B cell (primary cell): Measurements from ENCODE around the gene MYDGF. TPM values are rescaled to one million over a fixed set of nuclear protein-coding genes. Genes with fewer than 3 reads are reported as not detected.

ENCODE experiments used
- ATAC-seq: fragments of 200-7000 bp; cut with Tn5 transposase; one replicate; pipeline ENCODE4 v1.10.0; 2021; ENCODE audit warnings: low read depth, mild to moderate bottlenecking, moderate number of reproducible peaks, moderate library complexity
- CTCF ChIA-PET: fragments of 350-600 bp; sonication (Branson Sonifier 250); formaldehyde crosslinking; loops from one replicate; lab custom pipeline; 2021; ENCODE audit warnings: antibody characterized with exemption, inconsistent platforms; lab: Charles Lee
- POLR2A ChIA-PET: fragments of 350-600 bp; sonication (Branson Sonifier 250); formaldehyde crosslinking; loops from one replicate; lab custom pipeline; 2021; ENCODE audit warnings: antibody characterized with exemption; lab: Charles Lee
- DNase-seq: peaks from one replicate; pipeline ENCODE4 v3.0.0; 2013
- H2AFZ ChIP-seq: 2 replicates; pipeline ENCODE4 v1.6.1; 2012; ENCODE audit warnings: mild to moderate bottlenecking, low read depth, low read length; ENCODE audit not compliant: insufficient read depth, poor library complexity, severe bottlenecking
- H3K27ac ChIP-seq, 2 donors: 1 replicate in 1 of 2; 2 replicates in 1 of 2; pipeline ENCODE4 v1.5.1; 2012 to 2013; ENCODE audit warnings: low read length in 2 of 2, mild to moderate bottlenecking in 2 of 2, moderate library complexity in 1 of 2
- H3K27me3 ChIP-seq, 4 experiments: fragments of 200-600 bp in 1 of 4; sonication (generic) in 1 of 4; replicated peaks in 1 of 4; 1 replicate in 2 of 4; 2 replicates in 2 of 4; pipeline versions ENCODE4 v1.6.1 to v1.7.0; 2013 to 2016; ENCODE audit warnings: low read length in 3 of 4, mild to moderate bottlenecking in 2 of 4, mixed read lengths in 1 of 4, moderate library complexity in 1 of 4; ENCODE audit not compliant: insufficient read depth in 4 of 4, control insufficient read depth in 3 of 4; ENCODE audit errors: control extremely low read depth in 1 of 4
- H3K36me3 ChIP-seq, 2 experiments: replicated peaks in 1 of 2; 1 replicate in 1 of 2; 2 replicates in 1 of 2; pipeline versions ENCODE4 v1.6.1 to v1.7.1; 2013; ENCODE audit warnings: low read length in 1 of 2; ENCODE audit not compliant: insufficient read depth in 2 of 2, control insufficient read depth in 1 of 2; ENCODE audit errors: control extremely low read depth in 1 of 2, extremely low read depth in 1 of 2
- H3K4me1 ChIP-seq, 2 donors: fragments of 200-600 bp in 1 of 2; sonication (generic) in 1 of 2; 1 replicate in 1 of 2; 2 replicates in 1 of 2; pipeline versions ENCODE4 v1.5.1 to v1.6.1; 2013 to 2017; ENCODE audit warnings: low read length in 2 of 2; ENCODE audit not compliant: control insufficient read depth in 2 of 2, insufficient read depth in 2 of 2
- H3K4me2 ChIP-seq: replicated peaks from 2 replicates; pipeline ENCODE3; 2012; ENCODE audit warnings: mild to moderate bottlenecking, low read depth, low read length; ENCODE audit not compliant: poor library complexity, severe bottlenecking
- H3K4me3 ChIP-seq, 5 experiments: fragments of 200-600 bp in 1 of 5; sonication (generic) in 1 of 5; 1 replicate in 3 of 5; 2 replicates in 2 of 5; pipeline versions ENCODE4 v1.5.1 to v1.7.0; 2011 to 2016; ENCODE audit warnings: low read length in 4 of 5, mild to moderate bottlenecking in 4 of 5, low read depth in 2 of 5, control low read depth in 1 of 5, moderate library complexity in 1 of 5; ENCODE audit not compliant: insufficient read depth in 1 of 5; ENCODE audit errors: control extremely low read depth in 1 of 5, extremely low read depth in 1 of 5
- H3K79me2 ChIP-seq: fragments of 200-600 bp; sonication (generic); one replicate; pipeline ENCODE4 v1.6.0; 2016; ENCODE audit warnings: low read length; ENCODE audit not compliant: control insufficient read depth, insufficient read depth
- H3K9ac ChIP-seq: fragments of 200-600 bp; sonication (generic); 2 replicates; pipeline ENCODE4 v1.6.1; 2017; ENCODE audit warnings: mild to moderate bottlenecking, low read length, moderate library complexity
- H3K9me3 ChIP-seq, 3 donors: one replicate each; pipeline versions ENCODE4 v1.6.1 to v1.7.1; 2013; ENCODE audit warnings: low read length in 2 of 3; ENCODE audit not compliant: control insufficient read depth in 2 of 3, insufficient read depth in 1 of 3; ENCODE audit errors: control extremely low read depth in 1 of 3
- H4K20me1 ChIP-seq: 2 replicates; pipeline ENCODE4 v1.6.0; 2012; ENCODE audit warnings: mild to moderate bottlenecking, low read length; ENCODE audit not compliant: insufficient read depth, control insufficient read depth, poor library complexity, severe bottlenecking
- H3K27ac Mint-ChIP-seq: one replicate; pipeline ENCODE4 v1.8.0; 2021; ENCODE audit warnings: mixed read lengths
- H3K27me3 Mint-ChIP-seq: one replicate; pipeline ENCODE4 v1.8.0; 2021; ENCODE audit warnings: mixed read lengths
- H3K4me1 Mint-ChIP-seq: one replicate; pipeline ENCODE4 v1.8.0; 2021; ENCODE audit warnings: mixed read lengths
- H3K4me3 Mint-ChIP-seq: one replicate; pipeline ENCODE4 v1.8.0; 2021; ENCODE audit warnings: mixed read lengths
- H3K9me3 Mint-ChIP-seq: one replicate; pipeline ENCODE4 v1.8.0; 2022; ENCODE audit warnings: mixed read lengths; ENCODE audit not compliant: insufficient read depth
- CTCF ChIP-seq: fragments of 200-600 bp; IDR thresholded peaks from one replicate; pipeline ENCODE4 v1.8.0; 2022; ENCODE audit warnings: antibody characterized with exemption, mild to moderate bottlenecking
- EZH2 ChIP-seq: IDR thresholded peaks from 2 replicates; pipeline ENCODE4 v1.6.1; 2012; ENCODE audit warnings: borderline replicate concordance, low read depth, mild to moderate bottlenecking, moderate library complexity, low read length; ENCODE audit not compliant: insufficient read depth, poor library complexity, severe bottlenecking
- WGBS: methylation state at CpG from one replicate; pipeline ENCODE4 v1.1.5; 2013; ENCODE audit warnings: missing lambda C conversion rate; ENCODE audit not compliant: insufficient coverage; 5-methylcytosine and 5-hydroxymethylcytosine counted together
- intact Hi-C: fragments of 100-400 bp; cut with micrococcal nuclease; formaldehyde crosslinking; loops from one replicate; pipeline ENCODE4 v1.10.0; 2022
- polyA plus RNA-seq: library from polyadenylated mRNA; depleted of rRNA; stranded (reverse); fragments of >200 nt; gene quantifications from 2 replicates; pipeline ENCODE4 v1.2.3, GENCODE V29; 2012
- total RNA-seq, 2 donors: library from RNA; stranded (reverse); fragments of 120-200 nt in 1 of 2; gene quantifications; 1 replicate in 1 of 2; 2 replicates in 1 of 2; pipeline versions ENCODE4 v1.2.3 to v1.2.4, GENCODE V29; 2013 to 2022

MYDGF gene
- total and polyA plus RNA-seq, 2 donors (not counting 1 experiment from before 2014, with no cell fraction given), result 21.2 to 42.3 TPM

DNA sequence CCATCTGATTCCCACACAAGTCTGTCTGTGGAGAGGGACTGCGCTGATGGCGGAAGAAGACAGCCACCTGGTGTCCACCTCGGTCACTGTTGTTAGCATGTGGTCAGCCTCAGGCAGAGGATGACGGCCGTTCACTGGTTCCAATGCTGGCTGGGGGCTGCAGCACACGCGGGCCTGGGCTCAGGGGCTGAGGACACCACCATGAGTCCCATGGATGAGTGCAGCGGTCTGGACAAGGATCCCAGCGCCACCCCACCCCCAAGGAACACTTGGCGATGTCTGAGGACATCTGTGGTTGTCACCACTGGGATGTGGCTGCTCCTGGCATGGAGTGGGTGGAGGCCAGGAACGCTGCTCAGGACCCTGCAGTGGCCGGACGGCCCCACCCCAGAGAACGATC, 42.6 kb upstream of the MYDGF start:
- ATAC-seq, result no peak
- H3K4me2 ChIP-seq, result no peak overlapping the region
- POLR2A ChIA-PET, result no interaction called here
- H3K9ac ChIP-seq, result no peak overlapping the region
- CTCF ChIA-PET, result no interaction called here
- no peaks in the 10 kb centered on the region for H3K27me3 ChIP-seq
- H3K4me1 ChIP-seq, result no peaks in the 10 kb centered on the region
- H3K4me3 Mint-ChIP-seq, result no peak overlapping the region
- no peak overlapping the region for H2AFZ ChIP-seq
- no peaks in the 10 kb centered on the region for H3K9me3 Mint-ChIP-seq
- DNase-seq, result no peak
- H3K79me2 ChIP-seq, result peaks cover 22% of the 10 kb centered on the region
- no peaks in the 10 kb centered on the region for H3K4me1 Mint-ChIP-seq
- H3K27me3 Mint-ChIP-seq, result no peaks in the 10 kb centered on the region
- peaks cover 0 to 4% (median 0%) of the 10 kb centered on the region in 3 donors for H3K9me3 ChIP-seq
- 97% methylated on average over 9 of the region's 14 CpGs for WGBS
- TF ChIP-seq EZH2 (no peak), CTCF (no peak)
- H3K4me3 ChIP-seq, result no peak overlapping the region
- intact Hi-C loops, result no loop called here
- H4K20me1 ChIP-seq, result peaks cover 23% of the 10 kb centered on the region
- no peak overlapping the region for H3K27ac Mint-ChIP-seq
- H3K27ac ChIP-seq, result no peak overlapping the region
- H3K36me3 ChIP-seq, result peaks cover 0 to 54% of the 10 kb centered on the region in 2 experiments

DNA sequence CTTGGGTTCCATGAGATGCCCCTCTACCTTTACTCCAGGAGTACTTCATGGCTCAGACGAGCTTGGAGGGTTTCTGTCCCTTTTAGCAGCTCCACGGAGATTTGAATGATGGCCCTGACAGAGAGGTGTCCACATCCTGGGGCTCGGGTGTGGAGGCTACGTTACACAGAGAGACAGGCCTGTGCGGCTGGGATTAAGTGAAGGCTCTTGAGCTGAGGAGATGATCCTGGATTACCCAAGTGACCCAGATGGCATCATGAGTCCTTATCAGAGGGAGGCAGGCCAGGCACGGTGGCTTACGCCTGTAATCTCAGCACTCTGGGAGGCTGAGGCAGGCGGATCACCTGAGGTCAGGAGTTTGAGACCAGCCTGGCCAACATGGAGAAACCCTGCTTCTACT, 41.1 kb upstream of the MYDGF start:
- WGBS, result 98% methylated on average over 5 of the region's 8 CpGs
- H4K20me1 ChIP-seq, result peaks cover 12% of the 10 kb centered on the region
- Mint-ChIP-seq H3K4me3 (no peak overlapping the region), H3K4me1 (no peaks in the 10 kb centered on the region), H3K27ac (no peak overlapping the region), H3K9me3 (no peaks in the 10 kb centered on the region), H3K27me3 (no peaks in the 10 kb centered on the region)
- peaks cover 0 to 4% (median 0%) of the 10 kb centered on the region in 3 donors for H3K9me3 ChIP-seq
- H3K4me1 ChIP-seq, result no peaks in the 10 kb centered on the region
- peaks cover 15% of the 10 kb centered on the region for H3K79me2 ChIP-seq
- TF ChIP-seq EZH2 (no peak), CTCF (no peak)
- no peak overlapping the region for H3K4me3 ChIP-seq
- ChIA-PET CTCF (no interaction called here), POLR2A (no interaction called here)
- no peak overlapping the region for H3K27ac ChIP-seq
- no peaks in the 10 kb centered on the region for H3K27me3 ChIP-seq
- ATAC-seq, result no peak
- H3K36me3 ChIP-seq, result peaks cover 0 to 46% of the 10 kb centered on the region in 2 experiments
- no peak overlapping the region for H2AFZ ChIP-seq
- DNase-seq, result no peak
- intact Hi-C loops, result no loop called here
- no peak overlapping the region for H3K9ac ChIP-seq
- no peak overlapping the region for H3K4me2 ChIP-seq
